HG03175 (cell line): Measurements from ENCODE around the gene ABCB8.

Experiments
- ATAC-seq: cut with Tn5 transposase; IDR thresholded peaks from one replicate; pipeline ENCODE4 v1.9.1; 2021; ENCODE audit warnings: mild to moderate bottlenecking, moderate library complexity; ENCODE audit not compliant: unreplicated experiment

ABCB8 gene

GRCh38 chr7:151056666-151057505 lies 28.6 kb downstream of the ABCB8 start:
- no peak for ATAC-seq

GRCh38 chr7:151057506-151057988 lies 29.3 kb downstream of the ABCB8 start, which contains the start of gene CDK5:
Gene CDK5 (minus strand): TSS chr7:151057897. CDS start chr7:151057848, 49 bp downstream.
- peak; percentile 8 for ATAC-seq

GRCh38 chr7:151057989-151058780 lies 29.9 kb downstream of the ABCB8 start:
- ATAC-seq = peak; percentile 89

- ATAC-seq = no peak
Observed at GRCh38 chr7:151058781-151059366, 30.6 kb downstream of the ABCB8 start.

- peak; percentile 31 for ATAC-seq
Observed at GRCh38 chr7:151059367-151060112, 31.3 kb downstream of the ABCB8 start, which contains the start of gene SLC4A2. Gene SLC4A2 (plus strand): TSS chr7:151059589. CDS start chr7:151061988, 2,399 bp downstream.

GRCh38 chr7:151060113-151060415 lies 31.8 kb downstream of the ABCB8 start:
- ATAC-seq = no peak

GRCh38 chr7:151060416-151061212 lies 32.4 kb downstream of the ABCB8 start:
- no peak for ATAC-seq

GRCh38 chr7:151061213-151062110 lies 33.2 kb downstream of the ABCB8 start:
- no peak for ATAC-seq

GRCh38 chr7:151062111-151062398 lies 33.8 kb downstream of the ABCB8 start:
- no peak for ATAC-seq

GRCh38 chr7:151062399-151063211 lies 34.4 kb downstream of the ABCB8 start:
- ATAC-seq = no peak

GRCh38 chr7:151063212-151063561 lies 34.9 kb downstream of the ABCB8 start:
- ATAC-seq = no peak

- ATAC-seq = no peak
Observed at GRCh38 chr7:151064454-151064853, 36.2 kb downstream of the ABCB8 start.

GRCh38 chr7:151064993-151065392 lies 36.7 kb downstream of the ABCB8 start:
- ATAC-seq = no peak

- no peak for ATAC-seq
Observed at GRCh38 chr7:151065516-151065915, 37.3 kb downstream of the ABCB8 start.

GRCh38 chr7:151066273-151066974 lies 38.2 kb downstream of the ABCB8 start:
- ATAC-seq = no peak

- ATAC-seq = no peak
Observed at GRCh38 chr7:151068069-151068773, 40.0 kb downstream of the ABCB8 start.
